A549 treated with dexamethasone at 1 μM for 4 hours (cell line): ENCODE measurements around the gene ZNG1A. TPM values are rescaled to one million over a fixed set of nuclear protein-coding genes. Genes with fewer than 3 reads are reported as not detected.

ENCODE experiments used
- total RNA-seq: library from RNA; stranded (reverse); fragments of 200-300 nt; extraction: Qiagen RNA extraction; gene quantifications from 5 replicates; pipeline ENCODE4 v1.2.3, GENCODE V29; 2022

ZNG1A gene
- 27.8 to 31.5 TPM (median 29.0 TPM) in 5 replicates for total RNA-seq

GRCh38 chr9:178970-179383 lies at the start of gene ZNG1A:
TSS of gene ZNG1A (minus strand) at chr9:179056. CDS start at chr9:178969, 87 bp downstream.

GRCh38 chr9:214648-215493 lies 36.0 kb upstream of the ZNG1A start, which contains the start of gene DOCK8:
TSS of gene DOCK8 (plus strand) at chr9:214865. CDS start at chr9:214977, 112 bp downstream.

GRCh38 chr9:117995-118467 lies 60.8 kb downstream of the ZNG1A start, which contains the start of gene FOXD4:
TSS of gene FOXD4 (minus strand) at chr9:118417. CDS start at chr9:118119, 298 bp downstream.

Other genes starting within 250 kb of the ZNG1A start
- gene WASHC1, start 149.6 kb downstream of the ZNG1A start, total RNA-seq, result 6.4 to 10.8 TPM (median 9.8 TPM) in 5 replicates
- 0.20 to 0.66 TPM (median 0.34 TPM) in 5 replicates for gene FOXD4, start 60.6 kb downstream of the ZNG1A start, total RNA-seq
- gene DOCK8, start 35.8 kb upstream of the ZNG1A start, total RNA-seq, result 0.23 to 0.48 TPM (median 0.38 TPM) in 5 replicates